Activated T-cell treated with anti-CD3 and anti-CD28 coated beads for 24 hours (primary cell): ENCODE data around the gene NEK1.
"Not testable (repeated sequence)": the region's sequence is repeated elsewhere in the genome, so short reads cannot be mapped to it uniquely, and the experiment has no call there.

Experiments used
- DNase-seq: peaks from one replicate; pipeline ENCODE4 v3.0.0-alpha.2; 2020; ENCODE audit warnings: low read depth

NEK1 gene

GRCh38 chr4:169626331-169627282, 14.2 kb upstream of the NEK1 start:
- DNase-seq, result no peak

- DNase-seq, result no peak
Observed at GRCh38 chr4:169625886-169626285, 13.5 kb upstream of the NEK1 start.

DNA sequence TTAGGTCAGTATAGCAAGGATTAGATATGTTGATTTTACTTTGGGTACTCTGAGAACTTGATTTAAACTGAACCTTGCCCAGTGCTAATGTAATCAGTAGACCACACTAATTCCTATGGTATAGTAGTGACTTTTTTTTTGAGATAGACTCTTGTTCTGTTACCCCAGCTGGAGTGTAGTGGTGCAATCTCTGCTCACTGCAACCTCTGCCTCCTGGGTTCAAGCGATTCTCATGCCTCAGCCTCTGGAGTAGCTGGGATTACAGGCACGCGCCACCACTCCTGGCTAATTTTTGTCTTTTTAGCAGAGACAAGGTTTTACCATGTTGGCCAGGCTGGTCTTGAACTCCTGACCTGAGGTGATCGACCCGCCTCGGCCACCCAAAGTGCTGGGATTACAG, 11.6 kb upstream of the NEK1 start:
- DNase-seq, result not testable (repeated sequence)

DNA sequence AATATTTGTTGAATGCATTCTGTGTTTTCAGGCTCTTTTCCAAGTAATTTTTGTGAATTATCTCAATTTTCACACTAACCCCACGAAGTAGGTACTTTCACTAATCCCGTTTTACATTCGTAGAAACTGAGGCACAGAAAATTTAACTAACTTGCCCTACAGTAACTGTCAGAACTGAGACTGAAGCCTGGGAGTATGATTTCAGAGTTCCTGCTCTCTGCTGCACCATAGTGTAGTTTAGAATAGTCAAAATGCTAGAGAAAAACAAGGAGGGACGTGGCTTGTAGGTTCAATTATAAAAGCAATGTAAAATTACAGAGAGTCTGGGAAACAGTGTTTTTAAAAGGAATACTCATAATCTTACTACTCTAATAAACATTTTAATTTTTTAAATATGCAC, 10.2 kb upstream of the NEK1 start:
- no peak for DNase-seq

GRCh38 chr4:169621731-169622492, 9.5 kb upstream of the NEK1 start:
- DNase-seq, result peak; percentile 28

DNA sequence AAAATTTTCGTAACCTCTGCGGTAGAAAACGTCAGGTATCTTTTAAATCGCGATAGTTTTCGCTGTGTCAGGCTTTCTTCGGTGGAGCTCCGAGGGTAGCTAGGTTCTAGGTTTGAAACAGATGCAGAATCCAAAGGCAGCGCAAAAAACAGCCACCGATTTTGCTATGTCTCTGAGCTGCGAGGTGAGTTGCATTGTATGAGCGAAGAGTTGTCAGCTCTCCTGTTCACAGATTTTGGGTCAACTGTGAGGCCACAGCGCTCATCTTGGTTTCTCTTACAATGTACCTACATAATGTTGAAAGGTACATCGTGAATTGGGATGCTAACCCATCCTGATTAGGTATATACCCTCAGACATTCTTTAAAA, 8.5 kb upstream of the NEK1 start:
- DNase-seq, result no peak

DNA sequence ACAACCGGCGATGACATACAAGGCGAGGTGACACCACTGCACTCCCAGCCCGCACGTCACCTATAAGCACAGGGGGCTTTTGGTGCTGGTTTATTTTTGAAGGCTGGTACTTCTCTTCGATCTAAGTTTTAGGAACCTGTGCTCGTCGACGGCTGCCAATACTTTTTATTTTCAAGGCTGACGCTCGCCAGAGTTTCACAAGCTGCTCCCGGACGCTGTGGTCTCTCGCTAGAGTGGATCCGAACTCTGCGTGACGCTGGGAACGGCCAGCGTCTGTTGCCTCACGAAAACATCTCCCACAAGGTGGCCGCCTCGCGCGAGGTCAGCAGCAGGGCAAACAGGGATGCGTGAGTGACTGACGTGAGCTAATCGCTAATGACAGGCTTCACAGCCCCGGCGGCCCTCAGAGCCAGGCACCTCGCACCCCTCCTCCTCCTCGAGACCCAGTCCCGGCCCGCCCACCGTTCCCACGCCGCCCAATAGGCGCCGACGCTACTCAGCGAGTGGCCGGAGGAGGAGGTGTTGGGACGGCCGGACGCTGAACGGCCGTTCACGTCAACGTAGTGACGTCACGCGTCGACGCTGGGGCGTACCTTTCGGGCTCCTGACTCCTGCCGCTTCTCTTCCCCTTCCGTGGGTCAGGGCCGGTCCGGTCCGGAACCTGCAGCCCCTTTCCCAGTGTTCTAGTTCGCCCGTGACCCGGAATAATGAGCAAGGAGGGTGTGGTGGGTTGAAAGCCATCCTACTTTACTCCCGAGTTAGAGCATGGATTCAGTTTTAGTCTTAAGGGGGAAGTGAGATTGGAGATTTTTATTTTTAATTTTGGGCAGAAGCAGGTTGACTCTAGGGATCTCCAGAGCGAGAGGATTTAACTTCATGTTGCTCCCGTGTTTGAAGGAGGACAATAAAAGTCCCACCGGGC, 7.8 kb upstream of the NEK1 start, which contains the start of gene CLCN3:
CLCN3 (plus strand) TSS at position 621 of the 922 bp plus-strand sequence. CDS start 15,351 bp downstream, outside the sequence.
- peak; percentile 87 for DNase-seq

DNA sequence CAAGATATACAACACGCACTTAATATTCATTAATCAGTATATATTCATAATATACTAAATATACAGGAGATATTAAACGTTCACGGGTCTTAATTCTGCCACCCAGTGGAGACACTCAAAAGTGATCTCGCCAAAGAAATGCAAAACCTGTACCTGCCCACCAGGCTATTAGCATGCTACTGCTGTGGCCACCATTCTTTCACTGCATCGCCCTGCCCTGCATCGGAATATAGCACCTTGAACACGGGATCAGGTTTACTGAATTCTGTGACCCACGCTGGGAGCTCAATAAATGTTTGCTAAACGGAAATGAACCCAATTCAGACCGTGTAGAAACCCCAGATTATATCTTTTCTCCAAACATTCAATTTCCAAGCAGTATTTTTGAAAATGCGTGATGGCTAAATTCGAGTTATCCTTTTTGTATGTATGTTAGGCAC, 7.2 kb upstream of the NEK1 start:
- peak; percentile 23 for DNase-seq

- no peak for DNase-seq
Observed at GRCh38 chr4:169618986-169619385, 6.6 kb upstream of the NEK1 start.

GRCh38 chr4:169618286-169618685, 5.9 kb upstream of the NEK1 start:
- DNase-seq, result no peak

GRCh38 chr4:169617306-169617705, 4.9 kb upstream of the NEK1 start:
- no peak for DNase-seq

GRCh38 chr4:169616846-169617245, 4.5 kb upstream of the NEK1 start:
- no peak for DNase-seq

- no peak for DNase-seq
Observed at GRCh38 chr4:169615467-169616106, 3.2 kb upstream of the NEK1 start.

DNA sequence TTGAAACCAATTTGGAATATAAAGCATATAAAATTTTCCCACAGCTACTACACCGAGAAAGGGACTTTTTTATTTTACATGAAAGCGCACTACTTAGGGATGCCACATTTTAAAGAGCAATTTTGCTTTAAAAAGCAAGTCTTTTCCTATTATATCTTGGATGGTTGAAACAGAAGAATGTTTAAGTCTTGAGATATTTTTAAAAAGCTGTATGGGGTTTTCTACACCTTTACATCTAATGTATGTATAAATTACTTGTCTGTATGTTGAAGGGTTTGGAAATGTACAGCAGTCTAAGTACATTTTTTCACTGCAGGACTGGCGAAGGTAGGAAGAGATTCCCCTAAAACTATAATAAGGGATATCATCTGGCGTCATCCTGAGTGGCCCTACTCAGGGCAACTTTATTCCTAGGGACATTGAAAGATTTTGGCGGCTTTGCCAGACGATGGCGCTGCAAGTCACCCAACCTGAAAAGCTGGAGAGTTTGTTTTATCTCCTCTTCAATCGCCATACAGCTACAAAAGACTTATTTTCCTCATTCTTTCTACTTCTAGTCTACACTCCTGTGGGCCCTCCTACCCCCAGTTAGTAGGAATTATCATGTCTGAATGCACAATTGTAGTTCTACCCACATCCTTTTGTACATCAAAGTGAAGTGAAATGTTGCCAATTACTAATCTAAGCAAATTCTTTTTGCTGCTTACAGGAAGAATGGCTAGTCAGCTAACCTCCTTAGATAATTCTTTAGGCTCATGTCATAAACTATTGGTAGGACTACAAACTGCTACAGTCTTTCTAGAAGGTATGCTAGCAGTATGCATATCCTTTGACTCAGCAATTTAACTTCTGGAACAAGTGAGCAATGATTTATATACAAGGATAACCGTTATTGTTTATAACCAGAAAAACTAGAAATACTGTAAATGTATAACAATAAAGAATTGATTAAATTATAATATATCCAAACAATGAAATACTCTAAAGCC, 782 bp upstream of the NEK1 start:
- peak; percentile 56 for DNase-seq

DNA sequence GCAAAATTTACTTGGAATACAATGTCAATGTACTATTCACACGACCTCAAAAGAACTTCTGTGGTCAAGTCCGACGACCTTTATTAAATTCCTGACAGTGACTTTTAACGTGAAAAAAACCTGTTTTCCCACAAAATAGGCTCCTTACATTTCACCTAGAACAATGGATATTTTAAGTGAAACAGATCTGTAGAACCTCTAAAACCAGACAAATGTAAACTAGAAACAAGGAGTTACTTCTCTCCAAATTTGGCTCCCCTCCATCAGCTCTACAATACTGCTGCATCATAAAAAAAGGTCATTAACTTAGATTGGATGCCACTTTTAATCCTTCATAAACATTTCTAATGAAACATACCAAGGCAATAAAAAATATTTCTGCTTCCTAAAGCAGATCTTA, 1.2 kb downstream of the NEK1 start:
- DNase-seq, result no peak

GRCh38 chr4:169604903-169605331, 7.5 kb downstream of the NEK1 start:
- no peak for DNase-seq

DNA sequence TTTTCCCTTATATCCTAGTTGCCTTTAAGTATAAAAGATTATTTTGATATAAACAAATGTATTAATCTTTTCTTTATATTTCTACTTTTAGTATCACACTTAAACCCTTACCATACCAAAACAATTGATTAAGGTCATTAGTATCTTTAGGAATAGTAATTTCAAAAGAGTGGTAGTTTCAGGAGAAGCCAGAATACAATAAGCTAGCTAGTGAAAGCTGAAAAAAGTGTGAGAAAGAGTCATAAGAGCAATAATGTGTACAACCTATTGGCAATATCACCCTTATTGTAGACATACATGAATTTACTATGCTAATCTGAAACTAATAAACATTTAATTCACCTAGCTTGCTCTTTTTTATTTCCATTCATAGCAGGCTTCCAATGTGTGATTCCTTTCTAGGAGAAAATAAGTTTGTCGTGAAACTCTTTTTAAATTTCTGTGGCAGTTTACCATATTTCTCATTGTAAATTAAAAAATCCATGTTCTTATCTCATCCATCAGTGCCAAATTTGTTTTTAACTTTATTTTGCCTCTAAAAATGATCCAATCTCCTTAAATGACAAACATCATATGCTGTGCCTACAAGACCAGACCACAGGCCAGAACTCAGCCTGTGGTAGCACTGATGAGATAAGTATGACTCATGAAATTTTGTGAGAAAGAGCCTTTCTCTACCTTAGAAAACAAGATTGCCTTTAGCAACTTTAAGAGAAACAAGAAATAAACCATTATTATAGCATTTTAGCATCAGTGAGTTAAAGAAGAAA, 8.1 kb downstream of the NEK1 start:
- DNase-seq, result no peak

GRCh38 chr4:169603312-169603711, 9.1 kb downstream of the NEK1 start:
- DNase-seq, result no peak

DNA sequence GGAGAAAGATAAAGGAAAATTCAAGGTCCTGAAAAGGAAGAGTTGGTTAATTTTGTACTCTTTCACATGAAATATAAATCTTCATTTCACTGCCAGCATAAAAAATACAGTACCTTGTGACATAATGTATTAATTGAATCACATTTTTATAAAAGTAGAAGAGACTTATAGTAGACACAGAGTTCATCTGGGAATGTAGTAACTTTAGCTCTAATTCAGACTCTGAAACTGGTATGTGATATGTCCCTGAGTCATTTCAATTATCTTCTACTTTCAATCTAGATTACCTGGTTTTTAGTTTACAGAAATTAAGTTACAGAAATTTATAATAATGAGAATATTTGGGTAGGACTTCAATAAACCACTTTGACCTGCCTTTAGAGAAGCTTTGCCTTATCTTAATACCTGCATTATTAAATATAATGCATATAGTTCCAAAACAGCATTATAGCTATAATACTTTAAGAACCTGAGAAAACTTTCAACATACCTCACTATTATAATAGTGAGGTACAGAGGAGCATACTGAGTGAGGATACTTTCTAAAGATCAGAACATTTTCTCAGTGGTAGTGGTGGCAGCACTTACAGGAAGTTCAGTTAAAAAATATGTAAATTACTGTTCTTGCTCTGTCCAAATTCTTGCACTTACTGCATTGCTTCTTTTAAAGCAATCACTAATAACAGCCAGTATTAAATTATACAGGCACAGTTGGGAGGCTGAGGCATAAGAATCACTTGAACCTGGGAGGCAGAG, 11.2 kb downstream of the NEK1 start:
- DNase-seq, result no peak
